Liver (tissue), 9 donors: ENCODE data around the gene ASCC1. TPM values are rescaled to one million over a fixed set of nuclear protein-coding genes. Genes with fewer than 3 reads are reported as not detected.

Experiments
- DNase-seq: peaks from one replicate; pipeline ENCODE4 v3.0.0-alpha.2; 2017; ENCODE audit warnings: low spot score
- H3K27ac ChIP-seq, 2 donors: one replicate each; pipeline ENCODE4 v1.7.0; 2013; ENCODE audit warnings: inconsistent platforms in 2 of 2, low read length in 2 of 2, control low read depth in 1 of 2, low read depth in 1 of 2, mild to moderate bottlenecking in 1 of 2
- H3K27me3 ChIP-seq, 4 donors: one replicate each; pipeline versions ENCODE4 v1.6.1 to v1.7.0; 2013; ENCODE audit warnings: low read length in 3 of 4, inconsistent platforms in 1 of 4, mild to moderate bottlenecking in 1 of 4, moderate library complexity in 1 of 4; ENCODE audit not compliant: control insufficient read depth in 4 of 4, insufficient read depth in 4 of 4
- H3K36me3 ChIP-seq, 4 donors: one replicate each; pipeline versions ENCODE4 v1.6.1 to v1.7.0; 2013; ENCODE audit warnings: low read length in 3 of 4, mild to moderate bottlenecking in 3 of 4, low read depth in 1 of 4, moderate library complexity in 1 of 4; ENCODE audit not compliant: control insufficient read depth in 4 of 4, insufficient read depth in 3 of 4
- H3K4me1 ChIP-seq, 4 donors: one replicate each; pipeline versions ENCODE4 v1.6.1 to v1.7.0; 2013; ENCODE audit warnings: low read length in 3 of 4, mild to moderate bottlenecking in 3 of 4, moderate library complexity in 1 of 4; ENCODE audit not compliant: control insufficient read depth in 4 of 4, insufficient read depth in 4 of 4
- H3K4me3 ChIP-seq, 3 donors: one replicate each; pipeline versions ENCODE4 v1.6.1 to v1.7.0; 2013; ENCODE audit warnings: low read length in 3 of 3, control low read depth in 1 of 3, low read depth in 1 of 3, mild to moderate bottlenecking in 1 of 3
- H3K9ac ChIP-seq, 2 donors: one replicate each; pipeline ENCODE4 v1.7.0; 2013; ENCODE audit warnings: low read length in 2 of 2, mild to moderate bottlenecking in 2 of 2, moderate library complexity in 2 of 2, control low read depth in 1 of 2, low read depth in 1 of 2
- H3K9me3 ChIP-seq, 4 donors: one replicate each; pipeline versions ENCODE4 v1.6.1 to v1.7.0; 2013; ENCODE audit warnings: low read length in 3 of 4; ENCODE audit not compliant: control insufficient read depth in 4 of 4
- ATF3 ChIP-seq: IDR thresholded peaks from 2 replicates; pipeline ENCODE4 v1.6.1; 2016; ENCODE audit warnings: antibody characterized with exemption
- EGR1 ChIP-seq, 2 donors: IDR thresholded peaks; 2 replicates each; pipeline ENCODE4 v1.6.1; 2016 to 2018; ENCODE audit warnings: antibody characterized with exemption in 2 of 2, low read depth in 2 of 2
- FOXA1 ChIP-seq: IDR thresholded peaks from 2 replicates; pipeline ENCODE4 v1.6.1; 2016; ENCODE audit warnings: antibody characterized with exemption
- FOXA2 ChIP-seq: IDR thresholded peaks from 2 replicates; pipeline ENCODE4 v1.6.1; 2016; ENCODE audit warnings: antibody characterized with exemption
- GABPA ChIP-seq, 2 donors: IDR thresholded peaks in 1 of 2; conservative IDR thresholded peaks in 1 of 2; 2 replicates each; pipeline ENCODE4 v1.6.1; 2016; ENCODE audit warnings: antibody characterized with exemption in 2 of 2, mild to moderate bottlenecking in 1 of 2, moderate library complexity in 1 of 2
- HNF4G ChIP-seq: IDR thresholded peaks from 2 replicates; pipeline ENCODE4 v1.6.1; 2016; ENCODE audit warnings: antibody characterized with exemption
- JUND ChIP-seq, 2 donors: IDR thresholded peaks; 2 replicates each; pipeline ENCODE4 v1.6.1; 2016; ENCODE audit warnings: antibody characterized with exemption in 2 of 2
- NR2F2 ChIP-seq: IDR thresholded peaks from 2 replicates; pipeline ENCODE4 v1.6.1; 2016; ENCODE audit warnings: antibody characterized with exemption
- RAD21 ChIP-seq, 2 donors: IDR thresholded peaks; 2 replicates each; pipeline ENCODE4 v1.6.1; 2016; ENCODE audit warnings: antibody characterized with exemption in 2 of 2, mild to moderate bottlenecking in 2 of 2
- REST ChIP-seq: IDR thresholded peaks from 2 replicates; pipeline ENCODE4 v1.6.1; 2016; ENCODE audit warnings: antibody characterized with exemption, mild to moderate bottlenecking
- RXRA ChIP-seq, 2 donors: IDR thresholded peaks; 2 replicates each; pipeline ENCODE4 v1.6.1; 2017 to 2018; ENCODE audit warnings: antibody characterized with exemption in 2 of 2, mild to moderate bottlenecking in 1 of 2
- SP1 ChIP-seq: IDR thresholded peaks from 2 replicates; pipeline ENCODE4 v1.6.1; 2018; ENCODE audit warnings: antibody characterized with exemption, mild to moderate bottlenecking
- TAF1 ChIP-seq: conservative IDR thresholded peaks from 2 replicates; pipeline ENCODE4 v1.6.1; 2016; ENCODE audit warnings: antibody characterized with exemption, mild to moderate bottlenecking
- WGBS: extraction: QIAGEN DNeasy Blood & Tissue Kit; methylation state at CpG from one replicate; pipeline ENCODE4 v1.1.7; 2013; 5-methylcytosine and 5-hydroxymethylcytosine counted together
- polyA plus RNA-seq, 2 donors: library from polyadenylated mRNA; stranded (reverse) in 1 of 2; unstranded in 1 of 2; fragments of 200-250 nt in 1 of 2; fragments of >200 nt in 1 of 2; fragmentation: Nextera tagmentation in 1 of 2; extraction: Ambion mirVana in 1 of 2; gene quantifications; one replicate each; pipeline versions ENCODE4 v1.2.1 to v1.2.3, GENCODE V29; 2013 to 2015
- total RNA-seq, 2 donors: library from RNA; depleted of rRNA; stranded (reverse); fragments of >200 nt; gene quantifications; one replicate each; pipeline ENCODE4 v1.2.3, GENCODE V29; 2014
- TF ChIP-seq, protein P1 (sequence below): IDR thresholded peaks from 2 replicates; pipeline ENCODE4 v1.6.1; 2016; ENCODE audit warnings: antibody characterized with exemption
- TF ChIP-seq, protein P2 (sequence below): fragments of 150-350 bp; IDR thresholded peaks from 2 replicates; pipeline ENCODE4 v1.5.1; 2017; ENCODE audit warnings: improper control_type of control experiment, low read depth, low read length; ENCODE audit not compliant: missing input control
- donor health status: healthy.
- donor health status: healthy.
- donor health status: healthy.
- donor health status: healthy.
- donor health status: healthy.

ASCC1 gene
- total and polyA plus RNA-seq, 4 donors, result 6.9 to 13.9 (median 10.2) TPM

- H3K27me3 ChIP-seq, result no peaks in the 10 kb centered on the region
- peaks cover 2 to 21% (median 16%) of the 10 kb centered on the region in 4 donors for H3K4me1 ChIP-seq
- no peak for DNase-seq
- no peak for TF ChIP-seq FOXA2
- no peak for TF ChIP-seq EGR1 (IDR thresholded peaks at IDR 0.05; ENCODE audit: low read depth in 2 of 2)
- no peak for TF ChIP-seq JUND (IDR thresholded peaks at IDR 0.05)
- TF ChIP-seq TAF1, result no peak
- TF ChIP-seq, protein P1, sequence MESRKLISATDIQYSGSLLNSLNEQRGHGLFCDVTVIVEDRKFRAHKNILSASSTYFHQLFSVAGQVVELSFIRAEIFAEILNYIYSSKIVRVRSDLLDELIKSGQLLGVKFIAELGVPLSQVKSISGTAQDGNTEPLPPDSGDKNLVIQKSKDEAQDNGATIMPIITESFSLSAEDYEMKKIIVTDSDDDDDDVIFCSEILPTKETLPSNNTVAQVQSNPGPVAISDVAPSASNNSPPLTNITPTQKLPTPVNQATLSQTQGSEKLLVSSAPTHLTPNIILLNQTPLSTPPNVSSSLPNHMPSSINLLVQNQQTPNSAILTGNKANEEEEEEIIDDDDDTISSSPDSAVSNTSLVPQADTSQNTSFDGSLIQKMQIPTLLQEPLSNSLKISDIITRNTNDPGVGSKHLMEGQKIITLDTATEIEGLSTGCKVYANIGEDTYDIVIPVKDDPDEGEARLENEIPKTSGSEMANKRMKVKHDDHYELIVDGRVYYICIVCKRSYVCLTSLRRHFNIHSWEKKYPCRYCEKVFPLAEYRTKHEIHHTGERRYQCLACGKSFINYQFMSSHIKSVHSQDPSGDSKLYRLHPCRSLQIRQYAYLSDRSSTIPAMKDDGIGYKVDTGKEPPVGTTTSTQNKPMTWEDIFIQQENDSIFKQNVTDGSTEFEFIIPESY, result no peak
- TF ChIP-seq RXRA (IDR thresholded peaks at IDR 0.05), result no peak
- no peak for TF ChIP-seq ATF3
- TF ChIP-seq, protein P2, sequence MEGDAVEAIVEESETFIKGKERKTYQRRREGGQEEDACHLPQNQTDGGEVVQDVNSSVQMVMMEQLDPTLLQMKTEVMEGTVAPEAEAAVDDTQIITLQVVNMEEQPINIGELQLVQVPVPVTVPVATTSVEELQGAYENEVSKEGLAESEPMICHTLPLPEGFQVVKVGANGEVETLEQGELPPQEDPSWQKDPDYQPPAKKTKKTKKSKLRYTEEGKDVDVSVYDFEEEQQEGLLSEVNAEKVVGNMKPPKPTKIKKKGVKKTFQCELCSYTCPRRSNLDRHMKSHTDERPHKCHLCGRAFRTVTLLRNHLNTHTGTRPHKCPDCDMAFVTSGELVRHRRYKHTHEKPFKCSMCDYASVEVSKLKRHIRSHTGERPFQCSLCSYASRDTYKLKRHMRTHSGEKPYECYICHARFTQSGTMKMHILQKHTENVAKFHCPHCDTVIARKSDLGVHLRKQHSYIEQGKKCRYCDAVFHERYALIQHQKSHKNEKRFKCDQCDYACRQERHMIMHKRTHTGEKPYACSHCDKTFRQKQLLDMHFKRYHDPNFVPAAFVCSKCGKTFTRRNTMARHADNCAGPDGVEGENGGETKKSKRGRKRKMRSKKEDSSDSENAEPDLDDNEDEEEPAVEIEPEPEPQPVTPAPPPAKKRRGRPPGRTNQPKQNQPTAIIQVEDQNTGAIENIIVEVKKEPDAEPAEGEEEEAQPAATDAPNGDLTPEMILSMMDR, result no peak
- TF ChIP-seq GABPA (IDR thresholded peaks at IDR 0.05 in 1 of 2, conservative IDR thresholded peaks at IDR 0.05 in 1 of 2), result no peak
- TF ChIP-seq HNF4G, result no peak
- no peak for TF ChIP-seq FOXA1
- TF ChIP-seq SP1, result no peak
- no peak for TF ChIP-seq REST
- TF ChIP-seq NR2F2, result no peak
- H3K9ac ChIP-seq, result peak overlapping the region in 1 of 2 donors; percentile 21
- peak overlapping the region; percentile 44 to 85 for H3K27ac ChIP-seq
- WGBS, result 71% methylated on average over 2 of the region's 2 CpGs
- H3K4me3 ChIP-seq, result no peak overlapping the region
- H3K36me3 ChIP-seq, result peaks cover 7 to 18% (median 9%) of the 10 kb centered on the region in 4 donors
- H3K9me3 ChIP-seq, result no peaks in the 10 kb centered on the region
These were observed 12.3 kb upstream of the ASCC1 start for GRCh38 chr10:72228318-72228751.

DNA sequence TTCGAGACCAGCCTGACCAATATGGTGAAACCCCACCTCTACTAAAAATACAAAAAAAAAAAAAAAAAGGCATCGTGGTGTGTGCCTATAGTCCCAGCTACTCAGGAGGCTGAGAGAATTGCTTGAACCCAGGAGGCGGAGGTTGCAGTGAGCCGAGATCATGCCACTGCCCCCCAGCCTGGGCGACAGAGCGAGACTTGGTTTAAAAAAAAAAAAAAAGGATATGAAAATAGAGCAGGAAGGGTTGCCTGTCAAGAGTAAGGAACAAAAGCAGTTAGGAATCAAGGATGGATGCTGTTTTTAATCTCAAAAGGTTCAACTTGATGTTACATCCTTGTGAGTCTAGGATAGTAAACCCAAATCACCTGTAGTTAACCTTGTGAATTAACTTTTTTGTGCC, 11.8 kb upstream of the ASCC1 start:
- 90% methylated on average over 6 of the region's 6 CpGs for WGBS
- peaks cover 5 to 13% (median 5%) of the 10 kb centered on the region in 4 donors for H3K36me3 ChIP-seq
- H3K27me3 ChIP-seq, result no peaks in the 10 kb centered on the region
- no peak for DNase-seq
- H3K27ac ChIP-seq, result no peak overlapping the region
- TF ChIP-seq JUND (IDR thresholded peaks at IDR 0.05) (no peak), RXRA (IDR thresholded peaks at IDR 0.05) (no peak), TAF1 (no peak), RAD21 (IDR thresholded peaks at IDR 0.05) (no peak), REST (no peak), FOXA1 (no peak)
- TF ChIP-seq, protein P1, result no peak
- no peak overlapping the region for H3K9ac ChIP-seq
- H3K9me3 ChIP-seq, result no peaks in the 10 kb centered on the region
- peaks cover 2 to 23% (median 18%) of the 10 kb centered on the region in 4 donors for H3K4me1 ChIP-seq
- no peak overlapping the region for H3K4me3 ChIP-seq
